NCI-H1092 treated with DMSO at 0.1 percent for 48 hours (cell line): ENCODE data around the gene NLK.
"Not testable (repeated sequence)": the region's sequence is repeated elsewhere in the genome, so short reads cannot be mapped to it uniquely, and the experiment has no call there.

Experiments used
- DNase-seq: peaks from one replicate; lab custom pipeline; 2025; lab: John Stamatoyannopoulos, UW

Gene NLK

DNA sequence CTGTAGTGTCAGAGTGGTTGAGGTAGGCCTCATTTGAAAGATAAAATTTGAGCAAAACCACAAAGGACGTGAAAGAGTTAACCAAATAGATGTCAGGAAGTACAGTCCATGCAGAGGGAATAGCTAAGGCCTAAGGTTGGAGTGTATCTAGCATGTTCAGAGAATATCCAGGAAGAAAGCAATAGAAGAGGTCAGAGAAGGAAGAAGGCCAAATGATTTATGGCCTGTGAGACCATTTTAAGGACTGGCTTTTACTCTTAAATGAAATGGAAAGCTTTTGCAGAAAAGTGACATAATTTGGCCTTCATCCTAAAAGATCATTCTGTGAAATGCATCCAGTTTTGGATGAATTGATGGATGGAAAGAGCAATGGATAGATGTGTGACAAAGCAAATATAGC is 116.5 kb downstream of the NLK start:
- DNase-seq, result no peak

- no peak for DNase-seq
These were observed 117.4 kb downstream of the NLK start for GRCh38 chr17:28159924-28160323.

DNA sequence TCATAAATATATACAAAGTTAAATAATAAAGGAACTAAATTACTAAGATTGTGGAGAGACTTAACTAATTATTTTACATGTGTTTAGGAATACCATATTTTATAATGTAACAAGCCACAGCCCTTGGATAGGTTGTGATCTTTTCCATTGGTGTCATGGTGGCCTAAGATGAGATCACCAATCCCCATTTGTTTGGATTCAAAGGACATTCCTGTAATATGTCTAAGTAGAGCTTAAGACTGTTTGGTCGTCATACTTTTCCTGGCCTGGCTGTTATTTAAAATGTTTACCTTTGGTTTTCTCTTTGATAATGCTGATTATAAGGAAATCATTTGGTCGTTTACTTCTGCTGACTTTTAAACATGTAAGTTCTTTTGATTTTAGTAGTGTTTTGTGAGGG is 118.1 kb downstream of the NLK start:
- DNase-seq, result no peak

DNA sequence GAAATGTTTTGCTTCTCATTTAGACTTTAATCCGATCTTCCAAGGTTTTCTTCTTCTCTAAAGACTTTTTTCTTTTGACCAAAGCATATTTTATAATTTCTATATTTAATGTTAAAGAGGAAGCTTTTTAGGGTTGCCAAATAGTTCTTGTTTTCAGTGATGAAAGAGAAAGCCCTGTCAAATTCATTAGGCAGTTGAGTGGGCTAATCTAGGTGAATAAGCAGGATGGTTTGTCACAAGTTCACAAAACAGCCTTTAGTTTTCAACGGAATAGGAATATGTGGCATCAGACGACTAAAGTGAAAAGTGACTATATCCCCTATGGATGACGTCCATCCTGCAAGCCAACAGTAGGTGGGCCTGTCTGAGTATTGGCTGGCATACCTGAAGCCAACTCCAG is 118.8 kb downstream of the NLK start:
- no peak for DNase-seq

GRCh38 chr17:28166478-28166877 is 124.0 kb downstream of the NLK start:
- DNase-seq, result no peak

DNA sequence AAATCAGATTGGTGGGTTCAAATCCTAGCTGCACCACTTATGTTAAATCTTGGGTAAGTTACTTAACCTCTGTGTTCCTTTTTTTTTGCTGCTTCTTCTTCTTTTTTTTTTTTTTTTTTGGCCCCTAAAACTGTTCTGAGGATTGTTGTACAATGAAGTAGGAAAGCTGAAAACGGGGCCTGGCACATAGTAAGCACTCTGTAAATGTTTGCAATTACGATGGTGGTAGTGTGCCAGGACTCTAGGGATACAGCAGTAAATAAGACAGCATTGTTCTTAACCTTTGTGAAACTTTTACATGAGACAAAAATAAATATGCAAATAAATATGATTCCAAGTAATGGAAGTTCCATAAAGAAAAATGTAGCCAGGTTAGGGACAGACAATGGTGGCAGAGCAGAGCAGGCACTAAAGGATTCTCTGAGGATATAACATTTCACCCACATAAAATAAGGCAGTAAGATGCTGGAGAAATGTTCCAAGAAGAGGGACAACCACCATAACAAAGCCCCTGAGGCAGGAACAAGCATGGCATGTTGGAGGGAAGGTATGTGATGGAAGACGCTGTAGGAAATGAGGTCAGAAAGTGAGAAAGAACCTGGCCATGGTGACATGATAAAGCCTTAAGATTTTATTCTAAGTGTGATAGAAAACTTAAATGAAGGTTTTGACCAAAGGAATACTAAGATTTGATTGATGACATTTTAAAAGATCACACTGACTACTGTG is 127.3 kb downstream of the NLK start:
- DNase-seq, result no peak

GRCh38 chr17:28170771-28171170 is 128.3 kb downstream of the NLK start:
- no peak for DNase-seq

DNA sequence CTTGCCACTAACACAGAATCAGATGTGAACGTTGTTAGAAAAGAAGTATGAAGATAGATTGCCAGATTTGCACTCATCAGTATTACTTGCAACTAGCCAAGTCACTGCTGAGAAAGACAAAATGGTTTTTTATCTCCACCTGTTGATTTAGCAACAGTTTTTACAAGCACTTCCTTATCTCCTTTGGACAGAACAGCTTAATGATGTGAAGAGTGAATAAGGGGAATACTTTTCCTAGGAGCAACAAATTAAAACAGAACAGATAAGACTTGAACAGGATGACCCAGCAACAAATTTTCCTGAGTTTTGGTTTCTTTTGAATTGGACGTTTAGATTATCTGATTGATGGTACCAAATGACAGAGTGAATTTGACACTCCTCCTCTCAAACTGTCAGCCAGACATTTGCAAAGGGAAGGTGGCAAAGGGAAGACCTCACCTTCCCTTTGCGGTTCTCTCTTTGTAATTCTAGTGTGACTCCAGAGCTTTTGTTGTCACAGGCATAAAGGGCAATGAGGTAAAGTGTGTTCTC is 130.6 kb downstream of the NLK start:
- DNase-seq, result no peak

GRCh38 chr17:28173801-28174200 is 131.3 kb downstream of the NLK start:
- DNase-seq, result no peak

DNA sequence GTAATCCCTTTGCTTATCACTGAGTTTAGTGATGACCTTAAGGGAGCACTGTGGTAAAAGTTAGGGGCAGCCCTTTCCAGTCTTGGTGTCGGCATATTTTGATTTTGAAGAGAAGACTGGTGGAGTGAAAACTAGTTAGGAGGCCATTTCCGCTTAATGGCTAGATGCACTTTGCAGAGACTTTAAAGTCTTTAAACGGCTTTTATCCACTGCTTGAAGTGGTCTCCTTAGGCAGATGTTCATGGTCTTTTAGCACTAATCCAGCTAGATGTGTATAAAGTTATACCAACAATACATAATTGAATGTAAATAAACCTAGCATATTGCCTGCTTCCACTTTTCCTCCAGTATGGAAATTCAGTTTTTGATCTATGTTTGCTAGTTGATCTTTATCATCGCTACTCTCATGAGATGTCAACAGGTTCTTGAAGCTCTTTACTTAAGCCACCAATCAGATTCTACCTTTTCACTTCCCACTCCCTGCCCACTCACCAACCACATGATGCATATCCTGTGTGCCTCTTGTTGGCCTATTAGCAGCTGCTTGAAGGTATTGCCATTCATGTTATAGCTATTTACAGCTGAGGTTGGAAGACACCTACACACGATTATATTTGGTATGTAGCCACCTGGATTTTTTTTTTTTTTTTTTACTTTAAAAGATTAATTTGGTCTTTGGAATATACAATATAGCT is 132.0 kb downstream of the NLK start:
- no peak for DNase-seq

DNA sequence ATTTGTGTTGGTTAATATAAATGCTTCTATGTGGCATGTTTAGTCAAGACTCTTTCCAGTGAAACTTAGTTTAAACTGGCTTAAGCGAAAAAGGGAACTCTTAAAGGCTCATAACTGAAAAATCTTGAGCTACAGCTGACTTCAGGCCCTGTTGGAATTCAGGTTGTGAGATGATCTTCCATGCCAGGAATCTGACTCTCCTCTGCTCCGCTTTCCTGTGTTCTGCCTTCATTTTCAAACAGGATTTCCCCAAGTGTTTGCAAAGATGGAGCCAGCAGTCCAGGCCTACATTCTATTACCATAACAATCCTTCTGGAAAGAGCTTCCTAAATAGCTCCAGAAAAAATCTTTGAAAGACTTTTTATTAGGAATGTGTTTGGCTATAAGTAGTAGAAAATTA is 134.9 kb downstream of the NLK start:
- no peak for DNase-seq

DNA sequence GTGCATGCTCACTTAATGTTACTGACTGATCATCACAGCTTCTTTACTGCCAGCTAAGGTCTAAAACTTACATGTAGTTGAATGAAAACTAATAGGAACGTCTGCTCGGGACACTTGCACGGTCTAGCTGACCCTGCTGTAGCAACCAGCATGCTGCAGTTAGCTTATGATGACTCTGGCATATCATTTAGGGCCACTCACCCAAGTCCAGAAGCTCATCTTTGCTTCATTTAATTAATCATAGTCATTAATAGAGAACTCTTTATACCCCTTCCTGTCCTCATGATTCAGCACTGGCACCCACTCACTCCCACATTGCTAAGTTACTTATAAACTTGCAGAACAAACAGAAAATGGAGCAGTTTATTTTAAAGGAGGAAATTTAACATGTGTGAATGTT is 136.3 kb downstream of the NLK start:
- no peak for DNase-seq

- no peak for DNase-seq
These were observed 138.0 kb downstream of the NLK start for GRCh38 chr17:28180449-28180848.

DNA sequence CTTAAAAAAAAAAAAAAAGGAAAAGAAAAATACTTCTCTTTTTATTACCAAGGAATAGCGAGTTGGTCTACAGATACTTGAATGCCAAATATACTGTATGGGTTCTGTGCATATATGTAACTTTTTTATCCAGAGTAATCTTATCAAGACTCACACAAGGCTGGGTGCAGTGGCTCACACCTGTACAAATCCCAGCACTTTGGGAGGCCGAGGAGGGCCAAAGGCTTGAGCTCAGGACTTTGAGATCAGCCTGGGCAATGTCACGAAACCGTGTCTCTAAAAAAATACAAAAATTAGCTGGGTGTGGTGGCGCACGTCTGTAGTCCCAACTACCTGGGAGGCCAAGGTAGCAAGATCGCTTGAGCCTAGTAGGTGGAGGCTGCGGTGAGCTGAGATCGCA is 139.1 kb downstream of the NLK start:
- no peak for DNase-seq

DNA sequence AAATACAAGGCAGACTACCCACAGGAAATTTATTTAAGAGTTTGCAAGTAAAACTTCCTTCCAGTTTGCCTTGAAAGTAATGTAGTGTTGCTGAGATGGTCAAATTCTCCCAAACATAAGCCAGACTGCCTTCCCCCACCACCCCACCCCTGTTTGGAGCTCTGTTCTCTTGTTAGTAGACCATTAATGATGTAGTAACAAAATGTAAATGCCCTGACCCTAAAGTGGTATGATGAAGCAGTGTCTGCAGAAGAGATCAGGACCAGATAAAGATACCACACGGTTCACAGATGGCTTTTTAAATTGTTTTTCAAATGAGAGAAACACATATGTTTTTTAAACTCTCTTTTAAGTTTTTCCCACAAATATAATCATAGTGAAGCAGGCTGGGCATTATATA is 140.1 kb downstream of the NLK start:
- DNase-seq, result no peak

DNA sequence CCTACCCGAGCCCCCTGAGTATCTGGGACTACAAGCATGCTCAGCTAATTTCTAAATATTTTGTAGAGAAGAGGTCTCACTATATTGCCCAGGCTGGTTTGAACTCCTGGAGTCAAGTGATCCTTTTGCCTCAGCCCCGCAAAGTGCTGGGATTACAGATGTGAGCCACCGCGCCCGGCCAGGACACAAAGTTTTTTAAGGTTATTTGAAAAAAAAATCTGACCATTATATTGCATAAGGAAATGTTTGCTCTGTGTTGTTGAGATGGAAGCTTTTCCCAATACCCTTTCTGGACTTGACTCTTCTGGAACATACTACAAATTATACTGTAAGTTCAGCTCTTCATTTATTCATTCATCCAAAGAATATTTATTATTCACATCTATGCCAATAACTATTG is 143.2 kb downstream of the NLK start:
- no peak for DNase-seq

- not testable (repeated sequence) for DNase-seq
These were observed 144.0 kb downstream of the NLK start for GRCh38 chr17:28186472-28186871.

DNA sequence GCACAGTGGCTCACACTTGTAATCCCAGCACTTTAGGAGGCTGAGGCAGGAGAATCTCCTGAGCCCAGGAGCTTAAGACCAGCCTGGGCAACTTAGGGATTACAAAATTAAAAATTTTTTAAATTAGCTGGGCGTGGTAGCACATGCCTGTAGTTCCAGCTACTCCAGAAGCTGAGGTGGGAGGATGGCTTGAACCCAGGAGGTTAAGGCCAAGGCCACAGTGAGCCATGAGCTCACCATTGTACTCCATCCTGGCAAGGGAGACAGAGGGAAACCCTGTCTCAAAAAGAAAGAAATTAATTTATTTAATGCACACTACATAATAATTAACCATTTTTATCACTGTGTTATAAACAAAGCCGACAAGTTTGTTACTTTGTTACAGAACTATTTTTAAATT is 145.5 kb downstream of the NLK start:
- no peak for DNase-seq

DNA sequence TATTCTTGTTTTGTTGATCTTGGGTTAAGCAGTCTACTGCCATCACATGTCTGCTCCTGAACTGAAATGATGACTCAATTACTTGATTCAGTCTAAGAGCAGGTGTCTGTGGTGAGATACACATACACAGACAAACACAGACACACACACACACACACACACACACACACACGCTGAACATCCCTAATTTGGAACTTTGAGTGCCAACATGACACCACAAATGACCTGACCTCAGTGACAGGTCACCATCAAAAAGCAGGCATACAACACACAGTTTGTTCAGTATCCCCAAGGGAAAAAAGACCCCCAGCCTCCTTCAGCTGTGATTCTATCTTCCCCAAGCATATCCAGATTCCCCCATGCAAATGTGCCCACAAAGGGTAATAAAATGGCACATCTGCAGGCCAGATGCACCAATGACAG is 146.4 kb downstream of the NLK start:
- no peak for DNase-seq

- no peak for DNase-seq
These were observed 147.2 kb downstream of the NLK start for GRCh38 chr17:28189667-28190066.

GRCh38 chr17:28191018-28191417 is 148.5 kb downstream of the NLK start:
- no peak for DNase-seq

GRCh38 chr17:28193241-28193640 is 150.8 kb downstream of the NLK start:
- no peak for DNase-seq

- no peak for DNase-seq
These were observed 151.9 kb downstream of the NLK start for GRCh38 chr17:28194382-28194781.

- no peak for DNase-seq
These were observed 154.2 kb downstream of the NLK start for GRCh38 chr17:28196636-28197035.
